SH-SY5Y (cell line): Measurements from ENCODE around the gene SUGCT.

ENCODE experiments used
- GATA2 ChIP-seq: IDR thresholded peaks from 2 replicates; pipeline ENCODE4 v1.6.1; 2011; ENCODE audit warnings: mild to moderate bottlenecking, low read depth, low read length
- GATA3 ChIP-seq: IDR thresholded peaks from 2 replicates; pipeline ENCODE4 v1.6.1; 2011; ENCODE audit warnings: low read depth, mild to moderate bottlenecking, low read length, moderate library complexity

GRCh38 chr7:40866601-40867000 lies 731.8 kb downstream of the SUGCT start:
- TF ChIP-seq GATA2 (no peak), GATA3 (no peak)
